HG03175 (cell line): ENCODE measurements around the gene ARHGEF10L.
"Not testable (repeated sequence)": the region's sequence is repeated elsewhere in the genome, so short reads cannot be mapped to it uniquely, and the experiment has no call there.

Experiments used
- ATAC-seq: cut with Tn5 transposase; IDR thresholded peaks from one replicate; pipeline ENCODE4 v1.9.1; 2021; ENCODE audit warnings: mild to moderate bottlenecking, moderate library complexity; ENCODE audit not compliant: unreplicated experiment

Gene ARHGEF10L

GRCh38 chr1:17733661-17734060 lies 194.2 kb downstream of the ARHGEF10L start:
- ATAC-seq, result no peak

- no peak for ATAC-seq
Measured at GRCh38 chr1:17734609-17735008, 195.1 kb downstream of the ARHGEF10L start.

DNA sequence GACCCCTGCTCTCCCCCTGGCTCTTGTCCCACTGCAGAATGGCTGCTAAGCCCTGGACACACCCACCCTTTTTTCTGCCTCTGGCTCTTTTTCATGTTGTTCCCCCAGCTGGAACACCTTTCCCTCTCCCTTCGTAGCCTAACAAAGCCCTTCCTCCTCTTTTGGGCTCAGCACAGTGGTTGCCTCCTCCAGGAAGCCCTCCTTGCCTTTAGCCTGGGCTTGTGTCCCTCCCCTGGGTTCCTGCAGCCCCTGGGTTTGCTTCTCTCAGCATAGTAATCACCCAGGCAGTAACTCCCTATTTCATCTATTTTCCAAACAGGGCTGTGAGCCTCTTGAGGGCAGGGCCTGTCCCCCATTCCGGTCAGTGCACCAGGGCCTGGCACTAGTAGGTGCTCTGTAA lies 195.8 kb downstream of the ARHGEF10L start:
- ATAC-seq, result no peak

- ATAC-seq, result no peak
Measured at GRCh38 chr1:17735793-17736192, 196.3 kb downstream of the ARHGEF10L start.

- no peak for ATAC-seq
Measured at GRCh38 chr1:17736625-17737024, 197.1 kb downstream of the ARHGEF10L start.

- no peak for ATAC-seq
Measured at GRCh38 chr1:17739050-17739449, 199.6 kb downstream of the ARHGEF10L start.

DNA sequence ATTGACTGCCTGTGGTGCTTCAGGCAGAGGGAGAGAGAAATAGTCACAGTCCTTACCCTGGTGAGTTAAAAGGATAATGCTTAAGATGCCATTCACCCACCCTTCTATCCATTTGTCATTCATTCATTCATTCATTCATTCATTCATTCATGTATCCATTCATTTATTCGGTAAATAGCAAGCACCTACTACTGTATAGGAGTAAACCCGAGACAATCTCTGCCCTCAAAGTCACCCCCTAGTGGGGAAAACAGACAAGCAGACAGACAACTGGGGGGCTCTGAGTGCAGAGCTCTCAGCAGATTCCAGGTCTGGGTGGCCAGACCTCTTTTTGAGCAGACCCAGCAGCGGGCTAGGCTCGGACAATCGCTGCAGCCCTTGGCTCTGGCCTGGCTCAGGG lies 201.6 kb downstream of the ARHGEF10L start:
- ATAC-seq, result no peak

DNA sequence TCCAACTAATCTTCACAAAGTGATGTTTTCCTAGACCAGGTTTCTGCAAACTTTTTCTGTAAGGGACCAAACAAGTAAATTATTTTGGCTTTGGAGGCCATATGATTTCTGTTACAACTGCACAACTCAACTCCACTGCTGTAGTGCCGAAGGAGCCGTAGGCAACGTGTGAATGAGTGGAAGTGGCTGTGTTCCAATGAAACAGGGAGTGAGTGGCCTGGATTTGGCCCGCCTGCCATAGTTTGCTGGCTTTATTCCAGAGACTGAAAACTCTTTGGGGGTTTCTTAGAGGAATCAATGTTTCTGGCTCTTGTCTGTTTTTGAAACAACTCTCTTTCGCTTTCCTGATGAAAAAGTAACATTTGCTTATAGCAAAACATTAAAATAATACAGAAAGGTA lies 203.1 kb downstream of the ARHGEF10L start:
- no peak for ATAC-seq

DNA sequence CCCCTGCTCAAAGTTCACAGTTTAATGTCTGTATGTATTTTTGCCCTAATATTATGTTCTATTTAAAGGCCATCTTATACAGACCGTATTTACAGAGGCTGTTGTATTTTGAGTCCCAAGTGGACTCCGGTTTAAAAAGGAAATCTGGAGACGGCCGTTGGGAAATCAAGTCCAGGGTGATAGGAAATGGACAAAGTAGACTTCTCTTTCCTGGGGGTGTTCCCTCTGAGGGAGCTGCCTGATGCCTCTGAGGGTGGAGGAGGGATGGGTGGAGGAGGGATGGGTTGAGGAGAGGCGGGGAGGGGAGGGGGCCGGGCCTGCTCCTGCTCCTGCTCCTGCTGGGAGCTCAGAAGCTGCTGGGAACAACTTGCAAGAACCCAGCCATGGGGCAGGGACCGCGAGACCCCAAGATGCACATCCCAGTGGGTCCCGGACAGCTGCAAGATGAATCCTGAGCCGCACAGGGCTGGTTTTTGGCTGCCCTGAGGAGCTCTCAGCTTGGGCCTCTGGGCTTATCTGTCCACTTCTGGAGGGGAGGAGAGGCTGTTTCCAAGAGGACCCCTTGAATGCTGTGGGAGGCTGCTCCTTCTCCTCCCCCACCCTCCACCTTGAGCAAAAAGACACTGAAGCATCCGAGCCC lies 203.6 kb downstream of the ARHGEF10L start:
- no peak for ATAC-seq

GRCh38 chr1:17743925-17744324 lies 204.4 kb downstream of the ARHGEF10L start:
- no peak for ATAC-seq

DNA sequence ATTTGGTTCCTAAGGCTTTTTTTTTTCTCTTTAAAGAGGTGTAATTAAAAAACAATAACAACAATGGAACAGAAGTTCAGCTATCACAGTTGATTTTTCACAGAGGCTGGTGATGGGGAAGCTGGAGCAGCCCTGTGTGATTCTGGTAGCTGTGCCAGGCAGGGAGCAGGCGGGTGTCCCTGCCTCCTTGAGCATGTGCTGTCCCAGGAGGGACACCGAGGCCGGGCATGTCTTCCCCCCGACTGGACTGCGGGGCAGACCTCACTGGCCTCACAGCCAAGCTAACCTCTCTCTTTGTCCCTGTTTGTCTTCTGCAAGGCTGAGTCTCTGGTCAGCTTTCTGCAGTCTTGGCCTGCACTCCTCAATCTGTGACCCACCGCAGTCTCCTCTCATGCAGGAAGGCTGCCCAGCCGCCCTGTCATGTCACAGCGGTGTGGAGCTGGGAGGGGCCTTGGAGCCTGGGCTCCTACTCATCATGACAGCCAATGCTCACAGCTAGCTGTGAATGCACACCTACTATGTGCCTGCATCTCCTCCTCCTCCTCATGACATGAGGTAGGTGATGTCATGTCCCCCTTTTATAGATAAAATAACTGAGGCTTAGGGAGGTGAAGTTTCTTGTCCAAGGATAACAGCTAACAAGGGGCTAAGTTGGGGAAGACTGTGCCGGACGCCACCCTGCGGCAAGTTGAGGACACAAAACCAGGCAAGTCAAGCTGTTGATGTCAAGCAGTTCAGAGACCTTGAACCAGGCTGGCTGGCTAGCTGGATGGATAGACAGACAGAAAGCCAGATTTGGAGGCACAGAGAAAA lies 205.4 kb downstream of the ARHGEF10L start:
- no peak for ATAC-seq

DNA sequence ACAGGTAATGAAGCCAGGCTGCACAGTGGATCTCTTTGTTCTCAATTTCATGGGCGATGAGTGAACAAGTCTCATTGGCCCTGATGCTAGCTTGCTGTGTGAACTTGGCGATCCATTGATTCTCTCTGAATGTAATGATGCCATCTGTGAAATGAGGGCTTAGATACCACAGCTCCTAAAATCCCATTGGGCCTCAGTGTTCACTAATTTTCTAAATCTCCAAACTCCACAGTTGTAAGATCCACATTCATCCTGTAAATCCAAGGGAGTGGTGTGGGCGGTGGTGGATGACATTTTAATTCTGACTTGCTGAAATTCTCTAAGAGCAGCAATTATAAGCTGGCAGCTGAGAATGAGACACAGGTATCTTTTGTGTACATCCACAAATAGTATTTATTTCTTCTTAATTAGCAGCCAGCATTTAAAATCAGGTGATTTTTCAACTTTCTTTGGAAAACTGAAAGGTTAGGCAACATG lies 206.0 kb downstream of the ARHGEF10L start:
- ATAC-seq, result no peak

DNA sequence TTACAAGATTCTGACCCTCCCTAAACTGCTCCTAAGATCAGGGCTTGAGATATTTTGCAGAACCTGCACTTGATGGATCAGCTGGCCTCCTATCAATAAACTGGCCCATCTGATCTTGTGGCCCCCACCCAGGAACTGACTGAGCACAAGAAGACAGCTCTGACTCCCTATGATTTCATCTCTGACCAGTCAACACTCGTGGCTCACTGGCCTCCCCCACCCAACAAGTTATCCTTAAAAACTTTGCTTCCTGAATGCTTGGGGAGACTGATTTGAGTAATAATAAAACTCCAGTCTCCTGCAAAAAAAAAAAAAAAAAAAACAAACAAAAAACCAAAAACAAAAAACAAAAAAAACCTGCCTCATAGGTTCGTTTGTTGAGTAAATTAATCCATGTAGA lies 206.8 kb downstream of the ARHGEF10L start:
- not testable (repeated sequence) for ATAC-seq

DNA sequence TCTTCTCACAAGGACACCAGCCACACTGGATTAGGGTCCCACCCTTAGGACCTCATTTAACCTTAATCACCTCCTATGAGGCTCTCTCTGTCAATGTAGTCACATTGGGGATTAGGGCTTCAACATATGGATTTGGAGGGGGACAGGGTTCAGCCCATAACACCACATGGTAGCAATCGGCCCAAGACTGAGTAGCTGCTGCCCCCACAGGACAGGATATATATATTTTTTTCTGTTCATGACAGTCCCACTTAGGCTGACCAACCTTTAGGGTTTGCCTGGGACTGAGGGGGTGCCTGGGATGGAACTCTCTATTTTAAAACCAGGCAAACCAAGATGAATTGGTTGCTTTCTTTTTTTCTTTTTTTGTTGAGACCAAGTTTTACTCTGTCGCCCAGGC lies 207.4 kb downstream of the ARHGEF10L start:
- ATAC-seq, result no peak
